OCI-LY3 (cell line): ENCODE data around the gene MTCL1.

Experiments used
- CTCF ChIP-seq: fragments of 200-600, 300-600 bp; sonication (generic); IDR thresholded peaks from 2 replicates; pipeline ENCODE4 v1.5.1; 2014; ENCODE audit warnings: antibody characterized with exemption, low read length, low read depth
- EZH2phosphoT487 ChIP-seq: fragments of 200-600 bp; shearing (Covaris generic); IDR thresholded peaks from 2 replicates; pipeline ENCODE4 v1.6.1; 2018; ENCODE audit warnings: antibody characterized with exemption, mixed run types, low read depth

- TF ChIP-seq CTCF, result no peak
- TF ChIP-seq EZH2phosphoT487, result no peak
These were observed 141.9 kb downstream of the MTCL1 start for GRCh38 chr18:8847066-8847755.
